Activated naive CD4-positive, alpha-beta T cell treated with anti-CD3 and anti-CD28 coated beads, Interleukin-2, amount 50 U/mL, for 24 hours (primary cell): ENCODE results near the gene PFKFB2.
A peak's percentile ranks its signal among the peaks of the same experiment; 100 is the strongest.

Source experiments
- H3K27ac Mint-ChIP-seq: one replicate; pipeline ENCODE4 v1.8.0; 2021; ENCODE audit warnings: mild to moderate bottlenecking, mixed read lengths
- H3K27me3 Mint-ChIP-seq: one replicate; pipeline ENCODE4 v1.8.0; 2021; ENCODE audit warnings: mixed read lengths
- H3K36me3 Mint-ChIP-seq: one replicate; pipeline ENCODE4 v1.8.0; 2021; ENCODE audit warnings: mixed read lengths
- H3K4me1 Mint-ChIP-seq: one replicate; pipeline ENCODE4 v1.8.0; 2021; ENCODE audit warnings: mixed read lengths
- H3K4me3 Mint-ChIP-seq: one replicate; pipeline ENCODE4 v1.8.0; 2021; ENCODE audit warnings: mild to moderate bottlenecking, mixed read lengths
- H3K9me3 Mint-ChIP-seq: one replicate; pipeline ENCODE4 v1.8.0; 2021; ENCODE audit warnings: mixed read lengths

The PFKFB2 gene

GRCh38 chr1:207067665-207068064 lies 14.6 kb downstream of the PFKFB2 start:
- Mint-ChIP-seq H3K4me1 (peaks cover 36% of the 10 kb centered on the region), H3K27me3 (no peaks in the 10 kb centered on the region), H3K27ac (no peak overlapping the region), H3K9me3 (no peaks in the 10 kb centered on the region), H3K36me3 (peaks cover 10% of the 10 kb centered on the region), H3K4me3 (no peak overlapping the region)

DNA sequence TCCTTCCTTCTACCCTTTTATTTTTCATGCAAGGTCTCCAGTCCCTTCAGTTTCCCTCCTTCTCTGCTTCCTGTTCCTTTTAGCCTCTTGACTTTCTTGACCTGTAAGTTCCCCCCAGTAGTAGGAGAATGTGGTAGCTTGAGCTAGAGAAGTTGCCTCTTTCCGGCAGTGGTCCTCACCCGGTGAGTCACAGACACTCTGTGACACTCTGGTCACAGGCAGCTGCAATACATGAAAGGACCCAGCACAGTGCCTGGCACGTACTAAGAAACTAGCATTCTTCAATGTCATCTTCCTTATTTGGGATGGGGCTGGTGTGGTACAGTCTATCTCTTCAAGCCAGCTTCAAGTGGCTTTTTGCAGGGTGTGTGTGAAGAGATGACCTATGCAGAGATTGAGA lies 16.0 kb downstream of the PFKFB2 start:
- Mint-ChIP-seq H3K4me3 (no peak overlapping the region), H3K36me3 (peaks cover 6% of the 10 kb centered on the region), H3K27ac (peak overlapping the region; percentile 66), H3K4me1 (peaks cover 40% of the 10 kb centered on the region), H3K9me3 (no peaks in the 10 kb centered on the region), H3K27me3 (no peaks in the 10 kb centered on the region)

- H3K4me1 Mint-ChIP-seq, result peaks cover 40% of the 10 kb centered on the region
- H3K27ac Mint-ChIP-seq, result no peak overlapping the region
- H3K4me3 Mint-ChIP-seq, result no peak overlapping the region
- no peaks in the 10 kb centered on the region for H3K27me3 Mint-ChIP-seq
- H3K9me3 Mint-ChIP-seq, result no peaks in the 10 kb centered on the region
- peaks cover 6% of the 10 kb centered on the region for H3K36me3 Mint-ChIP-seq
Observed at GRCh38 chr1:207069858-207070506, 16.9 kb downstream of the PFKFB2 start.

GRCh38 chr1:207070811-207071210 lies 17.7 kb downstream of the PFKFB2 start:
- Mint-ChIP-seq H3K27ac (peak overlapping the region; percentile 59), H3K4me1 (peaks cover 40% of the 10 kb centered on the region), H3K4me3 (peak overlapping the region; percentile 51)

GRCh38 chr1:207071426-207071825 lies 18.4 kb downstream of the PFKFB2 start:
- peak overlapping the region; percentile 62 for H3K27ac Mint-ChIP-seq

More at GRCh38 chr1:207070811-207071210, 17.7 kb downstream of the PFKFB2 start:
- Mint-ChIP-seq H3K9me3 (no peaks in the 10 kb centered on the region), H3K27me3 (no peaks in the 10 kb centered on the region), H3K36me3 (peaks cover 5% of the 10 kb centered on the region)

GRCh38 chr1:207072233-207072632 lies 19.2 kb downstream of the PFKFB2 start:
- peaks cover 5% of the 10 kb centered on the region for H3K36me3 Mint-ChIP-seq
- peak overlapping the region; percentile 44 for H3K4me3 Mint-ChIP-seq
- H3K9me3 Mint-ChIP-seq, result no peaks in the 10 kb centered on the region
- H3K27me3 Mint-ChIP-seq, result no peaks in the 10 kb centered on the region
- no peak overlapping the region for H3K27ac Mint-ChIP-seq
- H3K4me1 Mint-ChIP-seq, result peaks cover 40% of the 10 kb centered on the region

More at GRCh38 chr1:207071426-207071825, 18.4 kb downstream of the PFKFB2 start:
- H3K4me3 Mint-ChIP-seq, result peak overlapping the region; percentile 51
- H3K4me1 Mint-ChIP-seq, result peaks cover 40% of the 10 kb centered on the region
- H3K27me3 Mint-ChIP-seq, result no peaks in the 10 kb centered on the region
- no peaks in the 10 kb centered on the region for H3K9me3 Mint-ChIP-seq
- H3K36me3 Mint-ChIP-seq, result peaks cover 5% of the 10 kb centered on the region

GRCh38 chr1:207073906-207074820 lies 21.1 kb downstream of the PFKFB2 start:
- H3K27ac Mint-ChIP-seq, result no peak overlapping the region
- H3K27me3 Mint-ChIP-seq, result no peaks in the 10 kb centered on the region
- H3K9me3 Mint-ChIP-seq, result no peaks in the 10 kb centered on the region
- no peak overlapping the region for H3K4me3 Mint-ChIP-seq
- peaks cover 2% of the 10 kb centered on the region for H3K36me3 Mint-ChIP-seq
- H3K4me1 Mint-ChIP-seq, result peaks cover 36% of the 10 kb centered on the region

- Mint-ChIP-seq H3K27ac (no peak overlapping the region), H3K36me3 (no peaks in the 10 kb centered on the region), H3K4me3 (no peak overlapping the region), H3K9me3 (no peaks in the 10 kb centered on the region), H3K27me3 (no peaks in the 10 kb centered on the region), H3K4me1 (peaks cover 14% of the 10 kb centered on the region)
Observed at GRCh38 chr1:207076181-207076955, 23.3 kb downstream of the PFKFB2 start.

DNA sequence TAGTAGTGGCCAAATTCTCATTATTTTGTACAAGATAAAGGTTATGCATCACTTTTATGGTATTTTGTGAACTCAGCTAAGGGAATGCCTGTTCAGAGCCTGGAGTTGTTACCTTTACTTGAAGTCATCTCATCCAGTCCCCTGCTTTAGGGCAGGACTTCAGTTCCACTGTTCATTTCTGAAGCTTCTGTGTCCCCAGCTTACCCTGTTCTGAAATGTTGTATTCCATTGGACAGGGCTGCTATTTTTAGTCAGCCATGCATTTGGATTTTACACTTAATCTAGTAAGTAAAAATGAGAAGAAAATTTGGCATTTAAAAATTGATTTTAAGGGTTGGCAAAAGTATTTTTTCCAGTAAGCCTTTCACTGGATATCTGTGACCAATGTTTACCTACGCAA lies 23.9 kb downstream of the PFKFB2 start:
- no peak overlapping the region for H3K27ac Mint-ChIP-seq
- H3K4me3 Mint-ChIP-seq, result no peak overlapping the region
- peaks cover 8% of the 10 kb centered on the region for H3K4me1 Mint-ChIP-seq
- H3K27me3 Mint-ChIP-seq, result no peaks in the 10 kb centered on the region
- no peaks in the 10 kb centered on the region for H3K9me3 Mint-ChIP-seq
- H3K36me3 Mint-ChIP-seq, result no peaks in the 10 kb centered on the region

DNA sequence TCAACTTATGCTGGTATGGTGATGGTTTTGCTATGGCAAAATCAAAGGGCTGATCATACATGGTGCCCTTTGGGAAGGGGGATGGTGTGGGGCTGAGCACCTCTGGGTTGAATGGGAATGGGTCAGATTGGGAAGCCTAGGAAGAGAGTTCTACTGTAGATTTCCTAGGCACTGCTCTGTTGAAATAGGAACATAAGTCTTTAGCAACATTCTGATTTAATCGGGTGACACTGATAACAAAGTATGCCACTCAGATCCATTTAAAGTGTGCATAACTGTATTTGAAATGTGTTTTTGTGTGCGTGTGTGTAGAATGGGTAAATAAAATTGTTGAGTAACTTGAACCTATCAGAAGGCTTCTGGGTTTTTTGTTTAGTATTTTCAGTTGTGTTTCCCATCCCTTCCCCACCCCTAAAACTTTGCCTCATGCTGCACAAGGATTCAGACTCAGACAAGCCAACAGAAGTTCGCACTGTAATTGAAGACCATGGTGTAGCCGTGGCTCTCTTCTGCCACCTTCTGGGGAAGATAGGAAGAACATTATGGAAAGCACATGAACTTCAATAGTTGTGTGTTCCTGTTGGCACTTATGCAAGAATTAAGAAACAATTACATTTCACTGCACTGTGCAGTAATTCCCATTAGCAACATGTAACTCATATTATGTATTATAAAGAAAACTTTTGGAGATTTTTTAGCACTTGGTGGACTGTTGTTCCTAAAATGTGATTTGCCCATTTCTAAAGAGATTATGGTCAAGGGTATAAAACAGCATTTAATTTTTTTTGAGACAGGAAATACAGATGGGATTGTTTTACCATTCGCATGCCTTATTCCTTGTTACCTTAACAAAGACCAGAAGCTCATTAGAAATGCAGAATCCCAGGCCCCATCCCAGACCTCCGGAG lies 24.6 kb downstream of the PFKFB2 start:
- no peaks in the 10 kb centered on the region for H3K36me3 Mint-ChIP-seq
- H3K27ac Mint-ChIP-seq, result no peak overlapping the region
- H3K4me3 Mint-ChIP-seq, result no peak overlapping the region
- H3K9me3 Mint-ChIP-seq, result no peaks in the 10 kb centered on the region
- H3K27me3 Mint-ChIP-seq, result peaks cover 2% of the 10 kb centered on the region
- peaks cover 3% of the 10 kb centered on the region for H3K4me1 Mint-ChIP-seq

DNA sequence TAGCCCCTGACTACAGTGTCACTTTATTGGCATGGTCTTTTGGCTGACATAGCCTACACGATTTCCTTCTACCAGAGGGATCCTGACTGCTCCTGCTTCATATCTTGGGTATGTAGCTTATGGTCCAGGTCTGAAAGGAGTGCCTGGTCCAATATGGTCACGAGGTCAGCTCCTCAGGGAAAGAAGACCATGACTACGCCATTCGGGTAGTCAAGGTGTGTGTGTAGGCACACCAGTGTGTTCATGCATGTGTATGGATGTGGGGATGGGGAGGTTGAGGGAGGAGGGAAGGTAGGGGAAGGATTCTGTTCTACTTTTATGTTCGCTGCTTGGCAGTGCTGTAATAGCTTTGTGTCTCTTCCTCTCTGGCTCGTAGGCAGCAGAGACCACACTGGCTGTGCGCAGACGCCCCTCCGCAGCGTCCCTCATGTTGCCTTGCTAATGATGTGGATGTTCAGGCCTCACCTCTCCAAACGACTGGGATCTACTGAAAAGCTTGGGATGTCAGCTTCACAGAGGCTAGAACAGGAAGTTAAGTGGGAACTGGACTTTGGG lies 25.6 kb downstream of the PFKFB2 start:
- Mint-ChIP-seq H3K9me3 (no peaks in the 10 kb centered on the region), H3K27ac (no peak overlapping the region), H3K4me1 (no peaks in the 10 kb centered on the region), H3K27me3 (peaks cover 2% of the 10 kb centered on the region), H3K4me3 (no peak overlapping the region), H3K36me3 (no peaks in the 10 kb centered on the region)

DNA sequence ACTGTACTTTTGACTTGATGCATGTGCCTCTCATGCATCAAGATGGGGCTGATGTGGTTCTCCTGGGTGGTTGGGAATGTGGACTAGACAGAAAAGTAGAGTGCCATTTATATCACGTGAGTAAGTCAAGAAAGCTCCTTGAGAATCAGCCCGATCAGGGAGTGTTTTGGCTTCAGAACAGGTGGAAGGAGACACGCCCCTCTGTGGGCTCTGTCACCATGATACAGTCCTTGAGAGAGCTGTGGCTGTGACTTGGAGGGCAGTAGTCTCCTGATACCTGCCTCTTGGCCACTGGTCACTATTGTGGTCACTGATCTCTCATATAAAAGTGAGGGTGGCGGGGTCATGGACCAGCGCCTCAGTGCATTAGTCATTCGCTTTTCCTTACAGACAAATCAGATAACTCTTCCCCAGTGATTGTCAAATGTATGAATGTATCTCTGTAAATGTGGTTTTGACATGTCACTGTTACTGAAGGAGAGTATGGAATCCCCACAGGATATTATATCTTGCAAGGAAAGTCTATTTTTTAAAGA lies 26.7 kb downstream of the PFKFB2 start:
- H3K27ac Mint-ChIP-seq, result no peak overlapping the region
- H3K36me3 Mint-ChIP-seq, result no peaks in the 10 kb centered on the region
- peaks cover 4% of the 10 kb centered on the region for H3K4me1 Mint-ChIP-seq
- H3K27me3 Mint-ChIP-seq, result peaks cover 4% of the 10 kb centered on the region
- H3K4me3 Mint-ChIP-seq, result no peak overlapping the region
- no peaks in the 10 kb centered on the region for H3K9me3 Mint-ChIP-seq

- H3K36me3 Mint-ChIP-seq, result no peaks in the 10 kb centered on the region
- H3K27ac Mint-ChIP-seq, result no peak overlapping the region
- H3K27me3 Mint-ChIP-seq, result peaks cover 4% of the 10 kb centered on the region
- H3K9me3 Mint-ChIP-seq, result no peaks in the 10 kb centered on the region
- H3K4me1 Mint-ChIP-seq, result peaks cover 11% of the 10 kb centered on the region
- no peak overlapping the region for H3K4me3 Mint-ChIP-seq
Observed at GRCh38 chr1:207081088-207081487, 28.0 kb downstream of the PFKFB2 start.

DNA sequence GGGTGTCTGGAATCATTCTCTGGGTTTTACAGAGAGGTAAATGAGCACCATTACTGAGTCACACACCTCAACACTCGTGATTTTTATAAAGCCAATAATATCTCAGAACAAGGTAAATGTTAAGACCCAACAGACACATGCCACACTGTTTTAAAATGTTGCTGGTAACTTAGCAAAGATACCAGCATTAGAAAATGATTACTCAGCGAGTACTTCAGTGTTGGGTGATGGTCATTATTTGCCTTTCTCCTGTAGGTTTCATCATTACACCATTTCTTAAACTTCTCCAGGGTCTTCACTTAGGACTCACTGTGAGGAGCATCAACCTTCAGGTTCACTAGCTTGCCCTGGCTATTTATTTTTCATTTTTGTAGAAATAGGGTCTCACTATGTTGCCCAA lies 28.7 kb downstream of the PFKFB2 start:
- Mint-ChIP-seq H3K27ac (no peak overlapping the region), H3K9me3 (no peaks in the 10 kb centered on the region), H3K27me3 (peaks cover 4% of the 10 kb centered on the region), H3K36me3 (no peaks in the 10 kb centered on the region), H3K4me1 (peaks cover 11% of the 10 kb centered on the region), H3K4me3 (no peak overlapping the region)
